Fibroblast of skin of right biceps (primary cell): Measurements from ENCODE around the gene ASNSD1.
"Not testable (repeated sequence)": the region's sequence is repeated elsewhere in the genome, so short reads cannot be mapped to it uniquely, and the experiment has no call there.

Experiments used
- DNase-seq: peaks from one replicate; pipeline ENCODE4 v3.0.0-alpha.2; 2013

Gene ASNSD1

DNA sequence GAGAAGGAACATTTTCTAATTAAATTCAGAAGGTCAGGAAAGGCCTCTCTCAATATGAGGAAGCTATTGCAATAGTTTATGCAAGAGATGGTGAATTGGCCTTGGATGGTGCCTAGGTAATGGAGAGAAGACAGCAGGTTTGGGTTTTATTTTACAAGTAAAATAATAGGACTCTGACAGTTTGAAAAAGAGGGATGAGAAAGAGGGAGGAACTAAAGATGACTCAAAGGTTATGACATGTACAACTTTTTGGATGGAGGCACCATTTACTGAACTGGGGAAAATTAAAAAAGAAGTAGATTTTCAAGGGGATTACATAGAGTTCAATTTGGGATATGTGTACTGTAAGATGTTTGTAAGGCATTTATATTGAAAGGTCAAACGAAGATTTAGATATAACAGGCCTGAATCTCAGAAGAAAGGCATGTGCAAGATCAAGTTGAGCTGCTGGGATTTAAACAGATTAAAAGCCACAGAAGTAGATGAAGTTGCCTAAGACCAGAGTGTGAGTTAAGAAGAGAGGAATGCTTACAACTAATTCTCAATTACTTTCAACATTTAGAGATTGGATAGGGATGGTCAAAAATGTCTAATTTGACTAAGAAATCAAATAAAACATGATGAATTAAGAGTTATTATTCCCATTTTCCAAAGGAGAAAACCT, 12.3 kb upstream of the ASNSD1 start:
- DNase-seq = peak; percentile 36

DNA sequence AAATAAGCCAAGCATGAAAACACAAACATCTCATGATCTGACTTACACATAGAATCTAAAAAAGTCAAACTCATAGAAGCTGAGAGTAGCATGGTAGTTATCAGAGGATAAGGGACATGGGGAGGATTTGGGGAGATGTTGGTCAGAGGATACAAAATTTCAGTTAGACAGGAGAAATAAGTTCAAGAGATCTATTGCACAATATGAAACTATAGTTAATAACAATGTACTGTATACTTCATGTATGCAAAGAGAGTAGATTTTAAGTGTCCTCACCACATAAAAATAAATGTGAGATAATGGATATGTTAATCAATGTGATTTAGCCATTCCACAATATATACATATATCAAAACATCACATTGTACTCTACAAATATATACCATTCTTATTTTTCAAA, 10.0 kb upstream of the ASNSD1 start:
- no peak for DNase-seq

DNA sequence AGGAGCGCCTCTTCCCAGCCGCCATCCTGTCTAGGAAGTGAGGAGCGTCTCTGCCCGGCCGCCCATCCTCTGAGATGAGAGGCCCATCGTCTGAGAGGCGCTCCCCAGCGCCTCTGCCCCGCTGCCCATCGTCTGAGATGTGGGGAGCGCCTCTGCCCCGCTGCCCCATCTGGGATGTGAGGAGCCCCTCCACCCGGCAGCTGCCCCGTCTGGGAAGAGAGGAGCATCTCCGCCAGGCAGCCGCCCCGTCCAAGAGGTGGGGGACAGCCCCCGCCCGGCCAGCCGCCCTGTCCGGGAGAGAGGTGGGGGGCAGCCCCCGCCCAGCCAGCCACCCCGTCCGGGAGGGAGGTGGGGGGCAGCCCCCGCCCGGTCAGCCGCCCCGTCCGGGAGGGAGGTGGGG, 7.8 kb upstream of the ASNSD1 start:
- not testable (repeated sequence) for DNase-seq

DNA sequence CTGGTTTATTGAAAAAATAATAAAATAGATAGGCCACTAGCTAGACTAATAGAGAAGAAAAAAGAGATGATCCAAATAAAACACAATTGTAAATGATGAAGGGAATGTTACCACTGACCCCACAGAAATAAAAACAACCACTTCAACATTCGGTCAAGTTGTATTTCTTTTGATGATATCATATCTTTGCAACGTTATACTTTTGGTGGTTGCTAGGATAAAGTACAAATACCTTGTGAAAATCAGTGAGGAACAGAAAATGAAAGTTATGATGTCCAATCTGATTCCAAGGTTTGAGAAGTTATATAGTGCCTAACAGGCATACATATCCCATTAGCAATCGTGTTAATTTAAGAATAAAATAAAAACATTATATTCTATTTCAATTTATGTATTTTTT, 6.6 kb upstream of the ASNSD1 start:
- no peak for DNase-seq

DNA sequence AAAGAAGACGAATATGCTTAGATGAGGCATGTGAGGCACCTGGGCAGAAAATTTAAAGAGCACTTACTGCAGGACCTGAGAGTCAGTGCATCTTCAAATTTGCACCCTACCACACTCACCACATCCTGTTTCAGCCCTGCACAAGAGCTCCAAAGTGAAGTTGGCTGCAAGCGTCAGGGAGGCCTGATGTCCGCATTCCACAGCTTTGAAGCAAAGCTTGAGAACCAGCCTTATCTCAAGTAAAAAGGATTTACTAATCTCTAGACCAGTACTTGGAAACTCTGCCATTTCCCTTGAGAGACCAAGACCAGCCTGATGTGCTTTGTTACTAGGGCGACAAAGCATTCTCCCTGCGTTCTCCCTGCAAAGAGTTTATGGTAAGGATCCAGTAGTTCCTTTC, 3.4 kb upstream of the ASNSD1 start:
- peak; percentile 53 for DNase-seq

DNA sequence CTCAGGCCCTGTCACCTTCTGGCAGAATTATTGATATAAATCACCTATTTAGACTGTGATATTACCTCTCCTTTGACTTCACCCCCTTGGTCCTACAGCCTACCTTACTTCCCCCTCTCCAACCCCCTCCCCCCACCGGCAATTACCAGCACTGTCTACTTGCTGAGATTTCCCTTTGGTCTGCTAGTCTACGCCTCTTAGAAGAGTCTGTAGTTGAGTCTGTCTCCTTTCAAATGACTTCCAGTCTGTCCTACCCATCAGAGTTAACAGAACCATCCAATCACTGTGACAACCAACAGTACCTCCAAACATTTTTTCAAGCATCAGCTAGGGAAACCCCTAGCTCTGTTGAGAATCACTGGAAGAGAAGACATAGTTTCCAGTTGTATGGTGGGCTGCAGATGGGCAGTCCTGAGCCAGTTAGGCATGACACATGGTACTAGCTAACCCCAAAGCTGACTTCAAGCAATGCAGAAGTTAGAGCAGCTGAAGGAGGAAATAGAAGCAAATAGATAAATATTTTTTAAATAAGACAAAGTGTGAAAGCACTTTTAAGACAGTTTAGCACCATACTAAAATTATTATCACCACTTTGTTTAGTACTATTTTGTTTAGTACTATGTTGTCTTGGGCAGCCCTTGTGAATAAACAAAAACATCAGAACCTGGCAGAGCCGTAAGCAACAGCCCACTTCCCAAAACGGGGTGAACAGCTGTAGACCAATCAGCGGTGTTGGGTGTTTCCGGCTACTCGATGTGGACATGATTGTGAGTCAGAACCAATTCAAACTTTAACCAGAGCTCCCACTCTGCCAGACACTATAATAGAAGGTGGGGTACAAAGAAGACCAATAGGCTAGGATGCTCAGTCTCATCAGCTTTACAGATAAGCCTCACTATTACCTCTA, 2.7 kb upstream of the ASNSD1 start:
- no peak for DNase-seq

DNA sequence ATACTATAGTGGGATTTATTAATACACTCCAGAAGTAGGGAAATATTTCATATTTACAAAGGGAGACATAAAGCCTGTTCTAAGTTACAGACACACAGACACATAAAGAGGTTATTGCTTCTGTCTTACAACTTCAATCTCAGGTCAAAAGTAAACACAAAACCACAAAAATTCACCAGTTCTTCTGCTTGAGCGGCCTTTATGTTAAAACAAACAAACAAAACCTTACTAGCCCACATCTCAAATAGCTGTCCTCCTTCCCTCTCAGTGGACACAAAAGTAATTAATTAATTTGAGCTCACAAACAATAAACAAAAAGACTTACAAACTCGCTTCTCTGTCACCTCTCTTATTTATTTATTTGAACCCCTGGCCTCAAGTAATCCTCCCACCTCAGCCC, 1.5 kb upstream of the ASNSD1 start:
- no peak for DNase-seq

DNA sequence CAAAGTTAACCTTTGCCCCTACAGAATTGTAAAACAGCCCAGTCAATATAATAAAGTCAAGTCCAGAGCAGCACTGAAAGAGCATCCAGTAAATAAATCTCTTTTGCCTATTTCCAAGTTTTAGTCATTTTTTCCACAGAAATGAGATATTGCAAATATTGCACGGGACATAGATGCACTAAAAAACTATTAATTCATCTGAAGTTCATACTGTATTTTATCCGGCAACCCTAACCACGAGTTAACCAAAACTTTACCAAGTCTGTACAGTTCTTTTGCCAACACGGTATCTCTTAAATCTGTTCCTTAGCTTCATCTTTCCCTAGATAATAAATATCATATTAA, 484 bp upstream of the ASNSD1 start:
- DNase-seq = no peak

DNA sequence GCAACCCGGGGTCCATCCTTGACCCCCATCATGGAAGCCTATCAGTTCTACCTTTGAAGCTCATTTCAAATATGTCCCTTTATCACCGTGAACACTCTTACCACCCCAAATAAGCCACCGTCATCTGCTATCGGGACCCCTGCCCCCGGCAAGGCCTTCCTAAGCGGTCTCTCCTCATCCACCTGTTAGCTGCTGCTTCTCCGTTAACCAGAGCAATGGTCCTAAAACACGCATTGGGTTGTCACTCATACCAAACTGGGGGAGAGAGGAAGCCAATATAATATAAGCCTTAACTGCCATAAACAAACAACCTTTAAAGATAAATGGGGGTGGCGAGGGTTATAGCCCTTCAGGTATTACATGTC, 680 bp downstream of the ASNSD1 start:
- no peak for DNase-seq

DNA sequence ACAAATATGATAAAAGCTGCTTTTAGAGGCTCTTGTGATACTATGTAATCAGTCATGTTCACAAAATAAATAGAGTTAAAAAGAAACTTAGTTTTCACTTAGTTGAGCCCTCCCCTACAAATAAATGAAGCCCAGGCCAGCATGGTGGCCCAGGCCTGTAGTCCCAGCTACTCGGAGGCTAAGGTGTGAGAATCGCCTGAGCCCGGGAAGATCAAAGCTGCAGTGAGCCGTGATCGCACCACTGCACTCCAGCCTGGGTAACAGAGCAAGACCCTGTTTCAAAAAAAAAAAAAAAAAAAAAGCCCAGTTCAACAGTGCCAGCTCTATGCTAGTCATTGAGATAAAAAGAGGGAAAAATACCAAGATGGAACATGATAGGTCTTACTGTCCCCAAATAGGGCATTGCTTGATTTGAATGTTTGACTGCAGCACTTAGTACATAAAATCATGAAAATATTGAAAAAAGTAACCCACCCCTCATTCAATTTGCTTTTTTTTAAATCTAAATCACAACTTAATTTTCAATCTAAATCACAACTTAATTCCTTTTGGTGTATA, 1.5 kb downstream of the ASNSD1 start:
- no peak for DNase-seq

DNA sequence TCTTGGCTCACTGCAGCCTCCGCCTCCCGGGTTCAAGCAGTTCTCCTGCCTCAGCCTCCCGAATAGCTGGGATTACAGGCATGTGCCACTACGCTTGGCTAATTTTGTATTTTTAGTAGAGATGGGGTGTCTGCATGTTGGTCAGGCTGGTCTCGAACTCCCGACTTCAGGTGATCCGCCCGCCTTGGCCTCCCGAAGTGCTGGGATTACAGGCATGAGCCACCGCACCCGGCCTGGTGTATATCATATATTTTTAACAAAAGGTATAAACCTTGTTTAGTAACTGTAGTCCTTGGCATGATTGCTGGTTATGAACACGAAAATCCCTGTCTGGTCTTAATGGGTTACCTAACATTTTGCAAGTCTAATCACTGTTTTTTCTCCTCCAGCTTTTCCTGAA, 2.1 kb downstream of the ASNSD1 start:
- DNase-seq = not testable (repeated sequence)

DNA sequence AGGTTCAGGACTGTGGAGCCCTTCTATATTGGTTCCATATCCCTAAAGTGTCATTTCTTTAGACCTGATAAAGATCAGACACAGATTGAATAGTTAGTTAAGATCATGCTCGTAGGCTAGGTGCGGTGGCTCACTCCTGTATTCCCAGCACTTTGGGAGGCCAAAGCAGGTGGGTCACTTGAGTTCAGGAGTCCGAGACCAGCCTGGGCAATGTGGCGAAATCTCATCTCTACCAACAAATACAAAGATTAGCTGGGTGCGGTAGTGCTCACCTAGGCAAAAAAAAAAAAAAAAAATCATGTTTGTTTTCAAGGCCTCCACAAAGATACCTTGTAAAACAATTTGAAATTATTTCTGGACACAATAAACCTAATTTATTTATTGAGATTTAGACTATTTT, 8.7 kb downstream of the ASNSD1 start:
- DNase-seq = no peak

DNA sequence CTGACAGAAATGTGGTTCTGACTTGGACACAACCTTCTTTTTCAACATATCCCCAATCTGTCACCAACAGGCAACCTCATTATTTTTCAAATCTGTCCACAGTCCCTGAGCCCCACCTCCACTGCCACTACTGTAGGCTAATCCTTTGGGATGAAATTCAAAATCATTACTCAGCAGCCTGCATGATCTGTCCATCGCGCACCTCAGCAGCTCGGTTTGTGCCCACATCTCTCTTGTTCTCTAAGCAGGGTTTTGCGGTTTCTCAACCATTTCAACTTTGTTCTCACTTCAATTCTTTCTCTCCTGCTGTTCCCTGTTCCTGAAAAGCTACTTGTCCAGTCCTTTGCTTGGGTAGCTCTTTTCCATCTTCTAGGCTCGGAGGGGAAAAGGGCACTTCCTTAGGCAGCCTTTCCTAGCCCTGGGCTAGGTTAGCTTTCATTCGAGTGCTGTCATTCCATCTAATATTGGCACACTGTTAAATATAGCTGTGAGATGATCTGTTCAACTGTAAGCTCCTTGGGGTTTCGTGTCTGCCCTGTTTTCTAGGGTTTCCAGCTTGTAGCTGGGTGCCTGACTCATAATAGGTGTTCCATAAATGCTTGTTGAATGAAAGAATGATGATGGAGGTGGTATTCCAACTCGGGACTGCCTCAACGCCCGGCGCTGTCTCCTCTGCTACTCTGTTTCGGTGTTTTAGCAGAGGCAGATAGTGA, 12.6 kb downstream of the ASNSD1 start:
- DNase-seq = no peak

DNA sequence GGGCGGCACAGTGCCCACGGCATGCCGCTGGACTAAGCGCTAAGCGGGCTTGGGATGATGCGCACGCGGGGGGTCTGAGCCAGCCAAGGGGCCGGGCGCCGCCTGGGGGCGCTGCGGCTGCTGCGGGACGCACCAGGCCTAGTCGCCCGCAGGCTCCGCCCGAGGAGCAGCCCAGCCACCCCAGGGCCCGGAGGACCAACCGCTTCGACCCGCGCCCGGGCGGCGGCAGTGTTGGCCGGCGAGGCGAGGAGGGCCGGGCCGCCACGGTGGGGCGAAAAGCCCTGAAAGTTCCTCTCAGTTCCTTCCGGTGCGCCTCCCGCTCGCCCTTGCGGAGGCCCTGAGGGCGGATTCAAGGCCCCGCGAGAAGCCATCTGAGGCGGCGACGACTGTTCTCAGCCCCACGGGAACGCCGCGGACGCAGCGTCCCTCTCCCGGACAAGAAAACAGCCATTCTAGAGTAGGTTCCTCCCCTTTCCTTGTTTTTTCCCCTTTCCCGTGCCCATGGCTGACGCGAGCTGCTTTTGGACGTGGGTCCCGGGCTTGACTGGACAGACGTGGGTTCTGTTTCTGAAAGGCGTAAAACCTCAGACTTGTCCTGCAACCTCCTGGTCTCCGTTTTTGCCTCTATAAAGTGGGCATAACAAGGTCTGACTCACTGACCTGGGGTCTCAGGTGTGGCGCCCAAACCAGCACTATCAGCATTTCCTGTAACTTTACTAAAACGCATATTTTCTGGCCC, 13.3 kb downstream of the ASNSD1 start, which contains the start of gene ANKAR:
Gene ANKAR, plus strand, starts transcription at position 297 of the 739 bp plus-strand sequence. CDS start 1,821 bp downstream, outside the sequence.
- DNase-seq = peak; percentile 92

DNA sequence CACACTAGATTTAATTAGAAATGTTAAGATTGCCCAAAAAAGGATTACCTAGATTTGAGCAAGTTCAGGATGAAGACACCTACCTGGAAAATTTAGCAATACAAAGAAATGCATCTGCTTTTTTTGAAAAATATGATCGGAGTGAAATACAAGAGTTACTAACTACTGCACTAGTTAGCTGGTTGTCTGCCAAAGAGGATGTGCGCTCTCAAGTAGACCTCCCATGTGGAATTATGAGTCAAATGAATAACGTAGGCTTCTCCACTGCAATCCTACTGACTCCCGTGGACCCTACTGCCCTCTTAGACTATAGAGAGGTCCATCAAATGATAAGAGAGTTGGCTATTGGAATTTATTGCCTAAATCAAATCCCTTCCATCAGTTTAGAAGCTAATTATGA, 15.2 kb downstream of the ASNSD1 start:
- DNase-seq = peak; percentile 67

DNA sequence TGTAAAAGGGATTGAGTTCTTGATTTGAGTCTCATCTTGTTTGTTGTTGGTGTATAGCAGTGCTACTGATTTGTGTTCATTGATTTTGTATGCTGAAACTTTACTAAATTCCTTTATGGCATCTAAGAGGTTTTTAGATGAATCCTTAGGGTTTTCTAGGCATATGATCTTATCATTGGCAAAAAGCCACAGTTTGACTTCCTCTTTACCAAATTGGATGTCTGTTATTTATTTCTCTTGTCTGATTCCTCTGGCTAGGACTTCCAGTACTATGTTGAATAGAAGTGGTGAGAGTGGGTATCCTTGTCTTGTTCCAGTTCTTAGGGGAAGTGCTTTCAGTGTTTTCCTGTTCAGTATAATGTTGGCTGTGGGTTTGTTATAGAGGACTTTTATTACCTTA, 18.0 kb downstream of the ASNSD1 start:
- DNase-seq = no peak

DNA sequence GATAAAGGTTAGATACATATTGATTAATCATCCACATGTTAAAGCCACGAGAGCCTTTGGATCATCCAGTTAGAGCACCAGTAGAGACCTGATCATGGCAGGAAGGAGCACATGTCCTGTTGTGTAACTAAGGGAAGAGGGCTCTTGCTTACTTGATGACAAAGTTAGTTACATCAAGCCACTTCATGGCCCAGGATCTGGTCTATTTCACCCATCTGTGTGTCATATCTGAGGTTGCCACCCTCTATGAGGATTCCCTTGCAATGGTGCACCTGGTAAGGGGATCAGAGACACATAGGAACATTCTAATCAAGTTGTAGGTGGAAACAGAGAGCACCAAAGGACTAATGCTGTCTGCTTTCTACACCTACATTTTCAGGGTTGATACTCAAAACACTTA, 19.9 kb downstream of the ASNSD1 start:
- no peak for DNase-seq

DNA sequence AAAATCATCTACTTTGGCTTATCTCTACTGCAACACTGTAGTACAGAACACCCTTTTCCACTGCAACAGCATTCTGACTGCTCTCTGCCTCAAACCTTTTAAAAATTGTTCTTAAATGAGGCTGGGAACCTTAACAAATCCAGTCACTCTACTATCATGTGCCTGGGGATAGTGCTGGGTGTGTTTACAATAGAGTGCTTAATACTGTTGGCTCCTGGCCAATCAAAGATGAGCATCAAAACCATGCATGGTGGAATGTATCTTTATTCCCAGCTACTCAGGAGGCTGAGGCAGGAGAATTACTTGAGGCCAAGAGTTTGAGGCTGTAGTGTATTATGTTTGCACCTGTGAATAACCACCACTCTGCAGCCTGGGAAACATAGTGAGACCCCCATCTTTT, 20.6 kb downstream of the ASNSD1 start:
- DNase-seq = no peak

DNA sequence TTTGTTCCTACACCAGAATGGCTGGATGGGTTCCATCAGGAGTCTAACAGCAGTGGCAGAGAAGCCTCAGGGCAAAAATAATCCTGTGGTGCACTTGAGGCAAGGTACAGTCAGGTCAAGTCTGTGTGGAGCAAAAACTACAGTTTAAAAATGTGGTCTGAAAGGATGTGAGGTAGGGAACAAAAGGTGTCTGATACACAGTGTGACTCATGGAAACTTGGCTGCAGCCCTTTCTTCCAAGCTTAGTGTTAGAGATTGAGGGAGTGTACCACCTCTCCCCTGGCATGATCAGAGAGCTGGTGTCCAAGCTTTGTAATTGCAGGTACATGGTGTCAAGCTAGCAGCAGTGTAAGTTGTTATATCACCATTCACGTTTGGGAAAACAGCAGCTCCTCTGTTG, 22.1 kb downstream of the ASNSD1 start:
- no peak for DNase-seq

DNA sequence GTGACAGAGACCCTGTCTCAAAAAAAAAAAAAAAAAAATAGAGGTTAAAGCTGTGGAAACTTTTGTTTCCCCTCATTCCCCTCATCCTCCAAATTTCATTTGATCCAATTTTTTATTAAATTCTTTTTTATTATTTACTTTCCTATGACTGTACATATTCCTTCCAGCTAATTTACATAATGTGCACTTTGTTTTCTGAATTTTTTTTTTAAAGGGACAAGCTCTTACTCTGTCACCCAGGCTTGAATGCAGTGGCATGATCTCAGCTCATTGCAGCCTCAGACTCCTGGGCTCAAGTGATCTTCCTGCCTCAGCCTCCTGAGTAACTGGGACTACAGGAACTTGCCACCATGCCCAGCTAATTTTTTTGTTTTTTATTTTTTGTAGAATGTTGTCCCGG, 23.6 kb downstream of the ASNSD1 start:
- DNase-seq = no peak

DNA sequence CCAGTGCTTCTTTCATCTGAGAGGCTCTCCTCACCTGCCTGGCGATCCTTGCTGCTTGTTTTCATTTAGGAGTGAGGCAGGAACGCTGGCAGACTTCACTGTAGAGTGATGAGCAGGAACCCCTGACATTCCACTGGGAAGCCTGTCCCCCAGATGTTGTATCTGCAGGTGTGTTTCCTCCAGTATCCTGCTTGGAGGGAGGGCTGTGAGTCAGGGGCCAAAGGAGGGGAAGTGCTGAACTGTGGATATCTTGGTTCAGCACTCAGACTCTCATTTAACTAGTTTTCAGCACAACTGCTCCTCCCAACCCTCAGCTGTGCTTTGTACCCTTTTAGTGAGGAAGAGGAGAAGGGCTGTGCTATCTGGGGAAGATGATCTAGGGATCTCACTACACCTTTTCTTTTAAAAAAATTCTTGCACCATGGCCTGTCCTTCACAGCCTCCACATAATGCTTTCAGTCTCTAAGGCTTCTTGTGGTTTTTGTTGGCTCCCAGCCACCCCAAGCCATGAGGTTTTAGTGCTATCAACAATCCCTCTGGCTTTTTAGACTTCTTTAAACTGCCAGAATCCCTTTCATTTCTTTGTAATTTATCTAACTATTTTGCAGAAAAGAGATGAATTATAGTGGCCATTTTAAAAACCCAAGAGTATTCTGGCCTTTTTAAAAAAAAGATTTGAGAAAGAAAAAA, 24.4 kb downstream of the ASNSD1 start:
- peak; percentile 71 for DNase-seq

DNA sequence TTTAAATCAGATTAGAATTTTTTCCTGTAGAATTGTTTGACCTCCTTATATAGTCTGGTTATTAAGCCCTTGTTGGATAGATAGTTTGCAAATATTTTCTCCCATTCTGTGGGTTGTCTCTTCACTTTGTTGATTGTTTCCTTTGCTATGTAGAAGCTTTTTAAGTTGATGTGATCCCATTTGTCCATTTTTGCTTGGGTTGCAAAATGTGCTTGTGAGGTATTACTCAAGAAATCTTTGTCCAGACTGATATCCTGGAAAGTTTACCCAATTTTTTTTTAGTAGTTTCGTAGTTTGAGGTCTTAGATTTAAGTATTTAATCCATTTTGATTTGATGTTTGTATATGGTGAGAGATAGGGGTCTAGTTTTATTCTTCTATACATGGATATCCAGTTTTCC, 26.5 kb downstream of the ASNSD1 start:
- DNase-seq = not testable (repeated sequence)
